CD4-positive, alpha-beta T cell treated with Interleukin-12 subunit alpha and Interleukin-12 subunit beta, for 1 hour (primary cell): Measurements from ENCODE around the gene SMU1.

Experiments
- DNase-seq: peaks from one replicate; pipeline ENCODE4 v3.0.0-alpha.2; 2020

SMU1 gene

DNA sequence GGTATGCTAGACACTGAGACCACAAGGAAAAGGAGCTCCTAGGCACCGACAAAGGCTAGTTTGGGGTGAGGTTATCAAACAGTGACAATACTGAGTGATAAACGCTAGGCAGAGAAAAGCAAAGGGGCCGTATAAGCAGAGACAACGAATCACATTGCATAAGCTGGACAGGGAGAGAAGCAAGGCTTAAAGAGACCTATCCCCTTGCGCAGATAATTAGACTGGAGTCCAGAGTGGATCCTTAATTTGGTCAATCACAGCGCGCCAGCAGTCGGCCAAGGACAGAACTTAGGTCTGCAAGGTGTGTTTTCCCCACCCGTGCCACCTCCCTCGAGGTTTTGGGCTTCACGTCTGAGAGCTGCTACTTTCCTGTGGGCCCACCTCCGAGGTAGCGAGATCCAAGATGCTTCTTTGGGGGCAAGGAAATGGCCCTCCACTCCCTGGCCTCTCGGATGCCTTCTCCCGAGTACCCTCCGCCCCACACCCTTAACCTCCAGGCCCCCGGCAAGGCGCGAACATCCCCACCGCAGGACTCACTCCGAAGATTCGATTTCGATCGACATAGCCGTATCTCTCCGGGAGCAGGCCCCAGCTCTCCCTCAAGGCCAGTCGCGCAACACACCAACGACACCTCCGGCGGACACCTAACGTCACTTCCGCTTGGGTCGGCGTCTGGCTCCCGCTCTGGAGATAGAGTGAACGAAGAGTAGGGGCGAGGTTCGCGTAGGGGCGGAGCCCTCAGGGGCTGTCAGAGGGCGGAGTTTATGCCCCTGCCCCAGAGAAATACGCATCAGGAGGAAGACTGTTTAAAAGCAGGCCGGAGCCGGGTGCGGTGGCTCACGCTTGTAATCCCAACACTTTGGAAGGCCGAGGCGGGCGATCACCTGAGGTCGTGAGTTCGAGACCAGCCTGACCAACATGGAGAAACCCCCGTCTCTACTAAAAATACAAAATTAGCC is at the start of gene SMU1:
SMU1 (minus strand) TSS at position 629 of the 959 bp plus-strand sequence; CDS start at position 563, 66 bp downstream.
- DNase-seq, result peak; percentile 97

DNA sequence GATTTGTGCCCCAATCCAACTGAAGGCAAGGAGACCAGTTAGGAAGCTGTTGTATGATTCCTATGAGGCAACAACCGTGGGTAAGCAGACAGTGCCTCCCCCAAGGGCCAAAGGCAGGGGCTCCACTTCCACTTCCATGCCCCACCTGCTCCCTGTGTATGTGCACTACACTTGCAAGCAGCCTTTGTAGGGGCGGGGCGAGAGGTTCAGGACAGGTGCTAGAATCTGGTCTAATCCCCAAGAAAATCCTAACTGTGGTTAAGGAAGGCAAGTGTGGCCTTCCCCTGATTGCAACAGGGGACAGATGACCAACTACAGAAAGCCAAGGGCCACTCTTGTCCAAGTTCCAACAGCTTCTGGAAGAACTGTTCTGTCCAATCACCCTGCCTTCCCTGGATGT is 49.0 kb upstream of the SMU1 start:
- no peak for DNase-seq

DNA sequence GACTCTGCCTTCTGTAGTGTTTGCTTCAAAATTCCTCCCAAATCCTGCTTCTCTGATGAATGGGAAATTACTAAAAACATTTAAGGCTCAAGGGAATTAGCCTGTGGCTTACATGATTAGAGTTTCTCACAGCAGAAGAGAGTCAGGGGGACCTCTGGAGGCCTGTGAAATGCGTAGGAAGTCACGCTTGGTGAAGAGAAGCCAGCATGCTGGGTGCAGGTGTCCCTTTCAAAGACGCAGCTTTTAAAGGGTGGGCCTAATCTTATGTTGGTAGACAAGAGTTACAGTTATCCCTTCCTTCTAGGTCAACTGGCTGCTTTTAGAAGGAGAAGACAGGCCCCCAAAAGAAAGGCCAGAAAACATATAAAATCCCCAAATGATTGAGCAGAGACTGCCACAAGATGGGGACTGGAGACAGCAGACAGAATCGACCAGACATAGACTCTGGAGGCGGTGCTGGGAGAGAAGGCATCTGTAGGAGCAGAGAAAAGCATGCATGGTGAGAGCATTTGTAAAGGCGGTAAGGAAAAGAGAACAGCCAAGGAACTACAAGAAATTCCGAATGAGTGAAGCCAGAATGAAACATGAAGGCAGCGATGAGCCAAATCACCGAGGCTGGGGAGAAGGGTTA is 48.4 kb upstream of the SMU1 start:
- DNase-seq, result no peak

DNA sequence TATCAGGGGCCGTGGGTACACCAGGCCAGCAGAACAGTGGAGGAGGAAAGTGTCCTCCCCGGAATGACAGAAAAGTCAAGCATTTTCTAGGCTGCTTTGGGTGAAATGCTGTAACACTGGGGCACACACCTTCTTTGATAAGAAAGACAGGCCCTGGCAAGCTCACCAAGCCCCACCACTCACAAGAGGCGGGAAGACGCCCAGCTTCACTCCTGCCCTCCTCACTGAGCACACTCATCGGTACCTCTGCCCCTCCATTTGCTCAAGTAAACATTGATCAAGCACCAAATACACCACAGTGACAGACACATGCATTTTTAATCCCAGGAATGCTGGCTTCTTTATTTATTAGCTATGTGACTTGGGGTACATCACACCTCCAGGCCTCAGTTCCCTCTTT is 47.6 kb upstream of the SMU1 start:
- DNase-seq, result no peak

DNA sequence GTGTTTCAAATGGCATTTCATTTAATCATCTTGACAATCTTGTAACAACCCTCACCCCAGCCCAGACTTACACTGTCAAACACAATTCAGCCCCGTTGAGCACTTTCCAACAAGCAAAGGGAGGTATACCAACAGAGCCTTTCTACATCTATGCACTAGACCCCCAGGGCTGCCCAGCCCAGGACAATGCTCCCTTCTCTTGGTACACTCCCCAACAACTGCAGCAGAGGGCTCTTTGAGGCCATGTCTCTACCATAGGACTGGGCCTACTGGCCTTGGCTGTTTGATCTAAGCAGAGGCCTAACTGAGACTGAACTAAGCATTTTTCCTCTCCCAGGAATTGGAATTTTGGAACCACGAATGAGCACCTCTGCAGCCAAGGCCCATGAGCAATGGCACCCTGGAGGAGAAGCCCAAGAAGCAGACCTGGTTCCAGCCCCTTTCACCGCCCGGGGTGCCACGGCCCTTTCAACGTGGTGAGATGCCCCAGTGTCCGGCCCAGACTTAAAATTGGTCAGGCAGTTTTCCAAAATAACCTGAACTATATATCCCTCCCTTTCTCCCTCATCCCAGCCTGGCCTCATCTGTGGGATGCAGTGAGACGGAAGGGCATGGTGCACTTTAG is 47.0 kb upstream of the SMU1 start:
- no peak for DNase-seq

DNA sequence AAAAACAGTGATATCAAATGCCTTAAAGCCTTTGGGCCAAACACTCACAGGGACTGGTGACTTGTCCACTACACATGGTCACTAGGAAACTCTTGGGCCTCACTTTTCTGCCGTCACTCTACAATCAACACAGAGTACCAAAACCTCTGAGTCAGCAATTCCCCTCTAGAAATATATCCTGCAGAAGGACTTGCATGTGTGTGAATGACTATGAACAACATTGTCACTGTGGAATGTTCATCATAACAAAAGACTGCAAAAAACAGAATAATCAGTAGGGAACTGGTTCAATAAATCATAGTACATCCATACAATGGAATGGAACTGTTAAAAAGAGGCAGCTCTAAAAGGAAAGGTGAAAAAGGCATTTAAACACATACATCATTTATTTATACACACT is 44.1 kb upstream of the SMU1 start:
- no peak for DNase-seq

DNA sequence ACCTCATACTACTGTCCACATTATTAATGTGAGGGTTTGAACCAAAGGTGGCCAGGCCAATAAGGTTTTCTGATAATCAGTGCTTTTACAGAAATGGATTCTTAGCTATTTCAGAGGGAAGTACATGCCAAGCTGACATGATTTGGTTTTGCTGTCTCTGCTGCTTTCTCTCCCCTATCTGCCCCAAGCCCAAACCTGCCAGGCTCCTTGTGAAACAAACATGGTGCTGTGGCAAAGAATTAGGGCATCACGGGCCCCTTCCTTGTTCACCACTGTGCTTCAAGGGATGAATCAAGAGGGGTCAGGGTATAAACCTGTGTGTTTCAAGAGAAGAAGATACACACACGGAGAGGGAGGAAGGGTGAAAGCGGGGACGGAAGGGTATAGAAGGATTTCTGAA is 41.3 kb upstream of the SMU1 start:
- DNase-seq, result no peak

DNA sequence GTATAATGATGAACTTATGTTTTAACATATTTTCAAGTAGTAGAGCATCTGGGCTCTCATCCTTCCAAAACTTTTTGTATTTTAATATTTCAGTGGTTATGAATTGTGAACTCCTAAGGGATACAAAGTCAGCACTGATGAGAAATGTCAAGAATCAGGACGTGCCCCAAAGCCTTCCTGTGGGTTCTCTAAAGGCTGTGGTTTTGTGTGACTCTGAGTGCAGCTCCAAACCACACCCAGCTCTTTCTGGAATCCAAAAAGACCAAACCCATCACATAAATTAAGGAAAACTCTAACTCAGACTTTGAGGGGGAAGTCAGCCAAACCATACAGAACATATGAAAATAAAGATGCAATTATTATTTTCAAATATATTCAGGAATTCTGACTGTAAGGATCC is 40.8 kb upstream of the SMU1 start:
- DNase-seq, result no peak

DNA sequence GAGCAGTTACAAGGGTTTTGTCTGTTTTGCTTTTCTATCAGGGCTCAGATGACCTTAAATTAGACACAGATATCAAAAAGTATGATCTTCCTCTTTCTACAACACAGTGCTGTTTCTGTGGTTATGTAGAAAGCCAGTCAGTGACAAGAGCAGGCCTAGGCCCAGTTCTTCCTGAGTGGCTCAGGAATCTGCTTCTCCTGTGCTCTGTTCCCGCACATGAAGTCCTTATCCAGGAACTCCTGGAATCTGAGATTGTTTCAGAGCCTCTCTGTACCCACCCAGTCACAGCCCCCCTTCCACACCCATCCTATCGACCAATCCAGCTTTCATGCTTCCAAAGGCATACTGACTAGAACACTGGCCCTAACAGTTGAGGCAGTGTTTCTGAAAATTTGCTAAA is 40.4 kb upstream of the SMU1 start:
- DNase-seq, result no peak

DNA sequence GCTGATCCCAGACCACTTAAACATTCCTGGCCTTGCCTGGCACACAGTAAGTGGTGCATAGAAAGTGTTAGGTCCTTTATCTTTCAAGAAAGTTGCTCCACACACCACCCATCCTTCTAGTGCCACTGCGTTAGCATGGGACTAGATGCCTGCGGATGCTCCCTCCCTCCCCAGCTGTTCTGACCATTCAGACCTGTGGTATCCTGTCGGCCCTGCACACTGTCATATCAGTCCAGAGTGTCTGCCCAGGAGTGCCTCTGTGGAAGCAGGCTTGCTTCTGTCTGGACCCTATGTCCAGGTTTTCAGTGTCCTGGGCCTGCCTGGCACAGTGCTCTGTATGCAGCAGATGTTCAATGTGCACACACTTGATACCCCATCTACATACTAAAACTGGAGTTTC is 38.3 kb upstream of the SMU1 start:
- DNase-seq, result no peak

DNA sequence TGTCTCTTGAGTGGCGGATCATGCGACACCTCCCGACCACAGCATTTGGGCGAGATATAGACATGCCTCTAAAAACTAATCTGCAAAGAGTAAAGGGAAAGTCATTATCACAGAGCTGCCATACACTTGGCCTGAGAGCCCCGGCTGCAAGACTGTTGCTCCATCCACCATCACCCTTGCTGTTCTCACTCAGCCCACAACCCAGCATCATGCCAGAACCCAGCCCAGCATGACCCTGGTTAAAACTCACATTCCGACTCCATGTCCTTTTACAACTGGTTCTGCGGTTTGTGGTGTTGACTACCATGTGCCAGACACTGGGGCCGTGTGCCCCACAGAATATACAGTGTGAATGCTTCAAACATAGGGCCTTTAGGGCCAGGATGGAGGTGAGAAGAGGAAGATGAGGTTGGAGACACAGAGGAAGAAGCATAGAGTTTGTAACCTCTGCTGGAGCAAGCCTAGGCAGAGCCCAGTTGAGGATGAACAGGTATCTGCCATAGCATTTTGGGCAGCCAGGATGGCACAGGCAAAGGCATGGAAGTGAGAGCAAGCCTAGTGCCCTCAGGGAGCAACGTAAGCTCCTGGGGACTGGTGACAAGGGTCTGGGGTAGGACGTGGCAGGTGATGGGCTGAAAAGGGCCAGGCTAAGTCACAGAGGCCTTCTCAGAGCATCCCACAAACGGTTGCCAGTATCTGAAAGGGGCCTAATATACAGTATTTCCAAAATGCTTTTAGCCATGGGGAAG is 37.5 kb upstream of the SMU1 start:
- no peak for DNase-seq

DNA sequence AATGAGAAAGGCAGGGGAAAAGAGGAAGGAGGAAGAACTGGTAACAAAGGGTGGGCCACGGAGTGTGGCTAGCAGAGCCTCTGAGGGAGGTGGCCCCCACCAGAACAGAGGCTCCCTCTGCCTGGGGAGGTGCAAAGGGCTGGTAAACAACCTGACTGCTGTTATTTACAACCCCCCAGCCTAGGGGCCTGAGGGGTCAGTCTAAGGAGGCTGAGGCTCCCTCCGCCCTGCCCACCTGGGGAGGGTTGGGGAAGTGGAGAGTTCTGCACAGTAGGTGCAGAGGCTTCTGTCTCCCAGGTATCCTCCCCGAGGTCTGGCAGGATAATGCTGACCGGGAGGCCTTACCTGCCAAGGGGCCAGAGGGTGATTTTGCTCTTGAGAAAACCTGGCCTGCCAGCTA is 35.6 kb upstream of the SMU1 start:
- no peak for DNase-seq

DNA sequence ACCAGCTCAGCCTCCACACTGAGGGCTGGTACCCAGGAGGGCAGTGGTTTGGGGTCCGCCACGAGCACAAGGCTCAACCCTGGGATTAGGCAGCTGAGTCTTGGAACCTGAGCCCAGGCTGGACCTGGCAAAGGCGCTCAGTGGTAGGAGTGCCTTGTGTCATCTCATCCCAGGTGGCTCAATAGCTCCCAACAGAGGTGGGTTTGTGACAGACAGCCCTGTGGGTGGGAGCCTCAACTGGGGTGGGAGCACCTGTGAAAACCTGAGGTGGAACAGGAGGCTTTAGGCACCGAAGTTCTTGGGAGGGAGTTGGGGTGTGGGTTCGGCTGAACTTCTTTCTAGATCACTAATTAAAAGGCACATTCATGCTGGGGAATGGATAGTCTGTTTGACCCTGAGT is 35.2 kb upstream of the SMU1 start:
- DNase-seq, result no peak

DNA sequence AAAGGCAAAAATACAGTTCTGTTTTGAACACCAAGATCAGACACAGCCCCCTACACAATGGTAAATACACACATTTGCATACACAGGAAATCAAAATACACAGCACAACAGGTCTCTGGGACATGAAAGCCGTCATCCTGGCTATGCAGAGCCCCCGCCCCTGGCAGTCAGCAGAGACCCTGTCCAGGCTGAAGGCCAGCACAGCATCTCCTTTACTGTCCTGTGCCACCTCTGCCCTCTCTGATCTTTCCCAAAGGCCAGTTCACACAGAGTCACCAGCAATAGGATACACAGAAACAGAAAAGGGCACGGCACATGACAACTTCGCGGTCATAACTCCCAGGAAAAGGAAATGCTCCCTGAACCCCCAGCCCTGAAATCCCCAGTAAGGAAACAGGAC is 34.2 kb upstream of the SMU1 start:
- DNase-seq, result no peak

DNA sequence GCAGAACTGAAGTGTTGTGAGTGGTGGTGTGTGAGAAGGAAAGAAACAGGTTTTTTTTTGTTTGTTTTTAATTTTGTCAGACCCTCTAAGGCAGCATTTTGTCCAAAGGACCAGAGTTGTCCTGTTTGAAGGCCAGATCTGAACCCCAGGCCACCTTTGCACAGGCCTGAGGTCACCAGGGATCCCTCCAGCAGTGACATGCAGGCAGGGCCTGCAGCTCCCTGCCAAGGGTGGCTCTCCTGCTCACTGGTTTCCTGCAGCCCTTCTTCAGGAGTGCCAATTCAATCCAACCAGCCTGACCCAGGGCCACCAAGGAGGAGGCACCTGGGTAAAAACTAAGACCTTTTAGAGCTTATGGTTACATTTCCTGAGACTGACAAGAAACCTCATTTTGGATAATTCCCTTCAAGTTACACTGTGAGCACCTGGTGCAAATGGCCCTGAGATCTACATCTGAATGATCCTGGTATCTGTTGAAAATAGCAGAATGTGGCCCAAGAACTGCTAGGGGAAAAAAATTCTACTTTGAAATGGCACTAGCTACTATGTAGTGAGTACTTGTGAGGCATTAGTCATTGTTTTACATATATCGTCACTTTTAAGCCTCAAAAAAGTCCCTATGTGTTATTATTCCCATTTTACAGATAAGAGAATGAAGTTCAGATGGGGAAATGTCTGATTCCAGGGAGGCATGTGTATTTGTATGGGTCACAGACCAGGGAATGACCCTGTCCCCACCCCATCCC is 33.5 kb upstream of the SMU1 start:
- no peak for DNase-seq

DNA sequence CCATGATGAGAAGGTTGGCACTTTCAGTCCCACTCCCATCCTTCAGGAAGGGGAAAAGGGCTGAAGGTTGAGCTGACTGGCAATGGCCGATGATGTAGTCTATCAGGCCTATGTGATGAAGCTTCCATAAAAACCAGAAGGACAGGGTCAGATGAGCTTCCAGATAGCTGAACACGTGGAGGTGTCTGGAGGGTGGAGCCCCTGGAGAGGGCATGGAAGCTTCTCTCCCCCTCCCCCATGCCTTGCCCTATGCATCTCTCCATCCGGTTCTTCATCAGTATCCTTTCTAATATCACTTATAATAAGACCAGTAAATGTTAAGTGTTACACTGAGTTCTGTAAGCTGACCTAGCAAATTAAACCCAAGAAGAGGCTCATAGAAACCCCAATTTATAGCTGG is 32.6 kb upstream of the SMU1 start:
- DNase-seq, result no peak

DNA sequence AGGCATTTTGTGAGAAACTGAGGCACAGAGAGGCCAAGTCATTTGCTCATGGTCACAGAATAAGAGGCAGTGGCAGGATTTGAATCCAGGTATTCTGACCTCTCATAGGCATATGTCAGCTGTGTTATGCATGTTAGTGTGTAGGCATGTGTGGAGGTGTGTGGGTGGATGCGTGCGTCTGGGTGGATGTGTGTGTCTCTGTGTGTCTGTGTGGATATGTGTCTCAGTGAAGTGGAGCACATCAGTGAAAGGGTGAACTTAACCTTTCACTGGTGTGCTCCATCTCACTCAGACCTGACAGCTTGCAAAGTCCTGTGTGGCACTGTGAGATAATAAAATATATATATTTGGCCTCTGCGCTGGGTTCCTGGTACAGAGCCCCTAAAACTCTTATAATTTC is 32.0 kb upstream of the SMU1 start:
- DNase-seq, result no peak

DNA sequence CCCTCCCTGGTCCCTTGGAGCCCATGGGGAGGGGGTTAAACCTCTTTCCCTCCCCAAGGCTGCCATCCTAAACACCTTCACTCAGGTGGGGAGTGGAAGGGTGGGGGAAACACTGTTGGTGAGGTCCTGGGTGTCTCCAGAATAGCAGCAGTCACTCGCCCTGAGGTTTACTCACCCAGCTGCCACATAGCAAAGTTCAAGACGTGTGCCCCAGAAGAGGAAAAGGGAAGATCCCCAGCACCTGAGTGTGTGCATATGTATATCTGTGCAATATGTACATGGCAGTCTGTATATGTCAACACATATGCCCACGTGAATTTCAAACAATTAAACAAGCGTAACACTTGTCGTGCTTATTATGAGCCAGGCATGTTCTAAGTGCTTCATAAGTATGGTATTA is 31.3 kb upstream of the SMU1 start:
- DNase-seq, result no peak

DNA sequence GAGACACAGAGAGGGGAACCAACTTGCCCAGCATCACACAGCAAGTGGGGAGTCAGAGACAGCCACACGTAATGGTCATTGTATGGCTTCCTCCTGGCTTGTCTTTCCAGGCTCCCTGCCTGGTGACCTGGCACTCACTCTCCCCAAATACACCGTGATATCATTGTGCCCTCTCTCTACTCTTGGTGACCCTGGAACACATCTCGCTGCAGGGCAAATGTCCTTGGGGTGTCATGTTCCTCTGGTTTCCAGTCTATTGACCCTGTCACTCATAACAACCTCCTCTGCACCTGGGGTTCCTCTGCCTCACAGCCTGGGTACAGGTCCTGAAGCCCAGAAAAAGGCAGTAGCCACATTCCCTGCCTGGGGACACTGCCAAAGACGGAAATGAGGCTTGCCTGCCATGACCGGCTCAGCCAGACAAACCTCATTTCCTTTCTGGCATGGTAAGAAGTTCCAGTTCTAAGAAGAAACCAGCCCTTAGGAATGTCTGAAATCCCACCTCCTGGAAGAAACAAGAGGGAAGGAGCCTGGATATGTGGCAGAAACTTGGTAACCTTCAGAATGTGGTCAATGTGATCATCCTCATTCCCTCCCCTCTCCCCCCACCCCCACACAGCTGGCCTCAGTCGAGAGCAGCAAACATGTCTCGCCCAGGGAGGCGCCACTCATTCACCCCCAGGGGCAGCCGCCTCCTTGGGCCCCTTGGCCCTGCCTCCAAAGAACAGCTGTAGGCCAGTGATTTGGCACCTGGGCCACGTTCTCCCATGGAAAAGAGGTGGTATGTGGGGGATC is 30.6 kb upstream of the SMU1 start:
- no peak for DNase-seq

DNA sequence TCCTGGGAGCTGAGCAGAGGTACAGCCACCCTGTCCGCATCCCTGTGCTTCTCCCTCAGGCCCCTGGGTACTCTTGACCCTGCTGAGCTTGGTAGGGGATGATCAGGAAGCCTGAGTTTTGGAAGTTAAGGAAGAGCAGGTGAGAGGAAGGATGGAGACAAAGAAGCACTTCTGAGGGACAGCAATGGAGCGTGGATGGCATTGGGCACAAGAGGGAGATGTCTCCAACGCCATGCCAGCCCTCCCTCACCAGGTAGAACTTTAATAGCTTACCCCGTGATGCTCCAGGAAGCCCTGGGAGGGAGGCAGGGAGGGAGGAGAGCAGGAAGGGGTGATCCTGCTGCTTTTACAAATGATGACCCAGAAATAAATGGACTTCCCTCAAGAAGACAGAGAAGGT is 29.9 kb upstream of the SMU1 start:
- no peak for DNase-seq

DNA sequence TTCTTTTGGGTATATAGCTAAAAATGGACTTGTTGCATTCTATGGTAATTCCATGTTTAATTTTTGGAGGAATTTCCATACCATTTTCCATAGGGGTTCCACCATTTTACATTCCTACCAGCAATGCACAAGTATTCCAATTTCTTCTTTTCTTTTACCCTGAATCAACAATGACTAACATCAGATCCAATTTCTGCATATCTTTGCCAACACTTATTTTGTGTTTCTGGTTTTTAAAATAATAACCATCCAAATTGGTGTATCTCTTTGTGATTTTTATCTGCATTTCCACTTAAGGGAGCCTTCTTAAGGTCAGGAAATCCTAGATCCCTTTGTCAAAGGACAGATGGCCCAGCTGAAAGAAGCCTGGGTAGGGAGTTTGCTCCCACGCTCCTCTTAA is 29.5 kb upstream of the SMU1 start:
- DNase-seq, result no peak

DNA sequence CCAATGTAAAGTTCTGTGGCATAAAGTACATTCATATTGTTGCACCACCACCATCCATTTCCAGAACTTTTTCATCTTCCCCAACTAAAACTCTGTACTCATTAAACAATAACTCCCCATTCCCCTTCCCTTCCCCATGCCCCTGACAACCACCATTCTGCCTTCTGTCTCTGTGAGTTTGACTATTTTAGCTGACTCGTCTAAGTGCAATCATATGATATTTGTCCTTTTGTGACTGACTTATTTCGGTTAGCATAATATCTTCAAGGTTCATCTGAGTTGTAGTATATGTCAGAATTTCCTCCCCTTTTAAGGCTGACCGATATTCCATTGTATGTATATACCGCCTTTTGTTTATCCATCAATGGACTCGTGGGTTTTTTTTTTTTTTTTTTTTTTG is 29.0 kb upstream of the SMU1 start:
- no peak for DNase-seq
